Osteoblast (primary cell): Measurements from ENCODE around the gene CDH4. TPM values are rescaled to one million over a fixed set of nuclear protein-coding genes. Genes with fewer than 3 reads are reported as not detected.

Experiments used
- DNase-seq: peaks from one replicate; pipeline ENCODE4 v3.0.0; 2011; ENCODE audit warnings: low spot score, mixed read lengths; ENCODE audit not compliant: insufficient read length; ENCODE audit errors: missing footprints
- H2AFZ ChIP-seq: 2 replicates; pipeline ENCODE4 v1.6.0; 2011; ENCODE audit warnings: mild to moderate bottlenecking, low read length
- H3K27ac ChIP-seq: 2 replicates; pipeline ENCODE4 v1.5.1; 2011; ENCODE audit warnings: mild to moderate bottlenecking, low read depth, low read length, moderate library complexity
- H3K27me3 ChIP-seq: 2 replicates; pipeline ENCODE4 v1.6.0; 2012; ENCODE audit warnings: mild to moderate bottlenecking, control low read depth, inconsistent platforms, low read length, moderate library complexity; ENCODE audit not compliant: insufficient read depth
- H3K36me3 ChIP-seq: 2 replicates; pipeline ENCODE4 v1.5.1; 2011; ENCODE audit warnings: mild to moderate bottlenecking, low read length, control low read depth, moderate library complexity; ENCODE audit not compliant: insufficient read depth
- H3K4me1 ChIP-seq: 2 replicates; pipeline ENCODE4 v1.5.1; 2011; ENCODE audit warnings: mild to moderate bottlenecking, low read length, control low read depth, moderate library complexity; ENCODE audit not compliant: insufficient read depth
- H3K4me2 ChIP-seq: 2 replicates; pipeline ENCODE4 v1.6.0; 2011; ENCODE audit warnings: mild to moderate bottlenecking, low read length; ENCODE audit not compliant: insufficient read depth
- H3K4me3 ChIP-seq: fragments of 200-600 bp; sonication (generic); 3 replicates; pipeline ENCODE4 v1.5.1; 2012; ENCODE audit warnings: mild to moderate bottlenecking, low read length, inconsistent platforms; ENCODE audit not compliant: insufficient read depth
- H3K79me2 ChIP-seq: 2 replicates; pipeline ENCODE4 v1.6.0; 2012; ENCODE audit warnings: mild to moderate bottlenecking, low read length, control low read depth, inconsistent platforms; ENCODE audit not compliant: insufficient read depth
- H3K9me3 ChIP-seq: 2 replicates; pipeline ENCODE4 v1.5.1; 2011; ENCODE audit warnings: low read depth, low read length, control low read depth
- H4K20me1 ChIP-seq: 2 replicates; pipeline ENCODE4 v1.6.0; 2012; ENCODE audit warnings: mild to moderate bottlenecking, low read length, control low read depth; ENCODE audit not compliant: insufficient read depth
- total RNA-seq: library from RNA; depleted of rRNA; stranded (reverse); fragments of >200 nt; gene quantifications from 2 replicates; pipeline ENCODE4 v1.2.3, GENCODE V29; 2012
- TF ChIP-seq, protein P1 (sequence below): IDR thresholded peaks from 2 replicates; pipeline ENCODE4 v1.5.1; 2011; ENCODE audit warnings: mild to moderate bottlenecking, low read depth, low read length, moderate library complexity; ENCODE audit errors: extremely low read depth

CDH4 gene
- total RNA-seq, 1 donor = 1.1 TPM

DNA sequence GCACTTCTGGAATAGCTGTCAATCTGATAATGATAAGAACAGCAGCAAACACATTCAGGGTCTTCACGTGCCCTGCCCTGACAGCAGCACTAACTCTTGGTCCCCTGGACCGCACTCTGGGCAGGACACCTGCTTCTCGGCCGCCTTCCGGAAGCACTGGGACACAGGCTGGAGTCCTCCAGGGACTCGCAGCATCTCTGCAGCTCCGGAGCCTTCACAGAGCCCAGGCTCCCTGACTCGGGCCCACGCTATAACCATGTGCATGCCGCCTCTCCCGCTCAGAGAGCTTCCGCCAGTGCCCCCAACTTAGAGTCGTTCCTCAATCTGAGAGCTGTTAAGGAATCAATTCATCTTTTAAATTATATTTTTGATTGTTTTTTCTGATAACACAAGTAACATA lies 436.4 kb downstream of the CDH4 start:
- H3K36me3 ChIP-seq = no peaks in the 10 kb centered on the region
- no peak overlapping the region for H3K27ac ChIP-seq
- no peak overlapping the region for H3K4me3 ChIP-seq
- H4K20me1 ChIP-seq = no peaks in the 10 kb centered on the region
- no peak overlapping the region for H2AFZ ChIP-seq
- peak; percentile 39 for DNase-seq
- H3K9me3 ChIP-seq = no peaks in the 10 kb centered on the region
- no peak overlapping the region for H3K4me2 ChIP-seq
- H3K27me3 ChIP-seq = no peaks in the 10 kb centered on the region
- TF ChIP-seq, protein P1, sequence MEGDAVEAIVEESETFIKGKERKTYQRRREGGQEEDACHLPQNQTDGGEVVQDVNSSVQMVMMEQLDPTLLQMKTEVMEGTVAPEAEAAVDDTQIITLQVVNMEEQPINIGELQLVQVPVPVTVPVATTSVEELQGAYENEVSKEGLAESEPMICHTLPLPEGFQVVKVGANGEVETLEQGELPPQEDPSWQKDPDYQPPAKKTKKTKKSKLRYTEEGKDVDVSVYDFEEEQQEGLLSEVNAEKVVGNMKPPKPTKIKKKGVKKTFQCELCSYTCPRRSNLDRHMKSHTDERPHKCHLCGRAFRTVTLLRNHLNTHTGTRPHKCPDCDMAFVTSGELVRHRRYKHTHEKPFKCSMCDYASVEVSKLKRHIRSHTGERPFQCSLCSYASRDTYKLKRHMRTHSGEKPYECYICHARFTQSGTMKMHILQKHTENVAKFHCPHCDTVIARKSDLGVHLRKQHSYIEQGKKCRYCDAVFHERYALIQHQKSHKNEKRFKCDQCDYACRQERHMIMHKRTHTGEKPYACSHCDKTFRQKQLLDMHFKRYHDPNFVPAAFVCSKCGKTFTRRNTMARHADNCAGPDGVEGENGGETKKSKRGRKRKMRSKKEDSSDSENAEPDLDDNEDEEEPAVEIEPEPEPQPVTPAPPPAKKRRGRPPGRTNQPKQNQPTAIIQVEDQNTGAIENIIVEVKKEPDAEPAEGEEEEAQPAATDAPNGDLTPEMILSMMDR = no peak
- H3K79me2 ChIP-seq = no peaks in the 10 kb centered on the region
- no peaks in the 10 kb centered on the region for H3K4me1 ChIP-seq

DNA sequence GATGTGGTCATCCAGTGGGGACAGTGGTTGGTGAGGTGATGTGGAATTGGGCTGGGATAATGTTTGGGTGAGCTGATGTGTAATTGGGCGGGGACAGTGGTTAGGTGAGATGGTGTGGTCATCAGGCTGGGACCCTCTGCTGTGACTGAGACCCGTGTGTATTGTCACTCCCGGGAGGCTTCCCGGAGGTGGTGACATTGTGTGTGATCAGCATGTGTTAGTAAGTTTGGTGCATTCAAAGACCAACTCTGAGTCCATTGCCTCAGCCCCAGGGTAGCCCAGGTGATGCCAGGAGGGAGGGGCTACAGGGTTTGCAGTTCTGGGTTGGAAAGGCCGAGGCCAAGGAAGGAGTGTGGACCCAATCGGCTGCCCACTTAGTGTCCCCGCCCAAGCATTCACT lies 438.1 kb downstream of the CDH4 start:
- H4K20me1 ChIP-seq = no peaks in the 10 kb centered on the region
- H3K4me3 ChIP-seq = no peak overlapping the region
- no peaks in the 10 kb centered on the region for H3K79me2 ChIP-seq
- H3K27ac ChIP-seq = no peak overlapping the region
- TF ChIP-seq, protein P1 = no peak
- H3K36me3 ChIP-seq = no peaks in the 10 kb centered on the region
- peak; percentile 25 for DNase-seq
- H2AFZ ChIP-seq = no peak overlapping the region
- no peaks in the 10 kb centered on the region for H3K4me1 ChIP-seq
- H3K27me3 ChIP-seq = no peaks in the 10 kb centered on the region
- H3K9me3 ChIP-seq = no peaks in the 10 kb centered on the region
- H3K4me2 ChIP-seq = no peak overlapping the region

DNA sequence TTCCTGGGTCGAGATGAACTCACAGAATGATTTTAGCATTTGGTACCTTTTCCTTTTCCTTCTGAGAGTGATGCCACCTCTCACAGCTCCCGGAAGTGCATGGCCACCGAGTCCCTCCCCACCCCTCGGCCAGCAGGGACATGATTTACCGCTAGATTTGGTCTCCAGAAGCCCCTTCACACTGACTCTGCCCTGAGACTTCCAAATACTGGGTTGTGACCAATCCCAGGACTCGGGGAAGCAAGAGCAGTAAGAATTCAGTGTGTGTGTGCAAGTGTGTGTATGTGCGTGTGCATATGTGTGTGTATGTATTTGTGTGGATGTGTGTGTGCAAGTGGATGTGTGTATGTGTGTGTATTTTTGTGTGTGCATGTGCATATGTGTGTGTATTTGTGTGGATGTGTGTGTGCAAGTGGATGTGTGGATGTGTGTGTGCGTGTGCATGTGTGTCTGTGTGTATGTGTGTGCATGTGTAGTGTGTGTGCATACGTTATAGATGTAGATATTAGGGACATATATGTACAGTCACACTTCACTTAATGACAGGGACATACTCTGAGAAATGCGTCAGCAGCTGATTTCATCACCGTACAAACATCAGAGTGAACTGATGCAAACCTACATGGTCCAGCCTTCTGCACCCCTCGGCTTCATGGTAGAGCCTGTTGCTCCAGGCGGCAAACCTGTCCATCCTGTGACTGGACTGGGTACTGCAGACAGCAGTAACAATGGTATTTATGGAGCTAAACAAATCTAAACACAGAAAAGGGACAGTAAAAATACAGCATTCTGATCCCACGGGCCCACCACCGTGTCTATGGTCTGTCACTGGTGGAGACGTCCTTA lies 439.2 kb downstream of the CDH4 start:
- H3K27ac ChIP-seq = no peak overlapping the region

DNA sequence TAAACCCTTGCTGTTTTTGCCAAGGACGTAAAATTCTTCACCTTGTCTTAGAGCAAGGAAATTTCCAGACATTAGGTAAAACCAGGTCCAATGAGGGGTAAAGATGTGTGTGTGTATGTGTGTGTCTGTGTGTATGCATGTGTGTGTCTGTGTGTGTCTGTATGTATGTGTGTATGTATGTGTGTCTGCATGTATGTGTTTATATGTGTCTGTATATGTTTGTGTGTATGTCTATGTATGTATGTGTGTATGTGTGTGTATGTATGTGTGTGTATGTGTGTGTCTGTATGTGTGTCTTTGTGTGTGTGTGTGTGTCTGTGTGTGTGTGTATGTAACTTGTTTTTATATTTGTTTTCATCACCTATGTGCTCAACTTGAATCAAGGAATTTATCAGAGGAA lies 439.9 kb downstream of the CDH4 start:
- no peak for DNase-seq
- Histone ChIP-seq H4K20me1 (no peaks in the 10 kb centered on the region), H2AFZ (no peak overlapping the region), H3K27me3 (no peaks in the 10 kb centered on the region), H3K4me1 (no peaks in the 10 kb centered on the region), H3K79me2 (no peaks in the 10 kb centered on the region), H3K9me3 (no peaks in the 10 kb centered on the region), H3K36me3 (no peaks in the 10 kb centered on the region), H3K4me2 (no peak overlapping the region), H3K27ac (no peak overlapping the region), H3K4me3 (no peak overlapping the region)
- TF ChIP-seq, protein P1 = no peak

More for the DNA sequence above, 439.2 kb downstream of the CDH4 start:
- Histone ChIP-seq H4K20me1 (no peaks in the 10 kb centered on the region), H3K4me2 (no peak overlapping the region), H3K27me3 (no peaks in the 10 kb centered on the region), H3K79me2 (no peaks in the 10 kb centered on the region), H3K9me3 (no peaks in the 10 kb centered on the region), H3K4me1 (no peaks in the 10 kb centered on the region), H3K4me3 (no peak overlapping the region), H2AFZ (no peak overlapping the region), H3K36me3 (no peaks in the 10 kb centered on the region)
- TF ChIP-seq, protein P1 = no peak
- DNase-seq = peak; percentile 2
